Nephron progenitor cell (in vitro differentiated cells): ENCODE measurements around the gene ZNF683.

ENCODE experiments used
- DNase-seq: peaks from one replicate; pipeline ENCODE4 v3.0.0; 2021
- H3K27ac Mint-ChIP-seq: 2 replicates; pipeline ENCODE4 v1.8.0; 2021; ENCODE audit warnings: mild to moderate bottlenecking, moderate library complexity, mixed read lengths
- H3K27me3 Mint-ChIP-seq: 2 replicates; pipeline ENCODE4 v1.8.0; 2021; ENCODE audit warnings: mild to moderate bottlenecking, low read depth, mixed read lengths; ENCODE audit not compliant: poor library complexity
- H3K36me3 Mint-ChIP-seq: 2 replicates; pipeline ENCODE4 v1.8.0; 2021; ENCODE audit warnings: low read depth, mixed read lengths
- H3K4me1 Mint-ChIP-seq: 2 replicates; pipeline ENCODE4 v1.8.0; 2021; ENCODE audit warnings: mixed read lengths
- H3K4me3 Mint-ChIP-seq: 2 replicates; pipeline ENCODE4 v1.8.0; 2021; ENCODE audit warnings: mild to moderate bottlenecking, moderate library complexity, mixed read lengths
- H3K9me3 Mint-ChIP-seq: 2 replicates; pipeline ENCODE4 v1.8.0; 2021; ENCODE audit warnings: mild to moderate bottlenecking, moderate library complexity, mixed read lengths
- CTCF ChIP-seq: fragments of 200-600 bp; sonication (generic); IDR thresholded peaks from 2 replicates; pipeline ENCODE4 v1.5.0; 2021; ENCODE audit warnings: antibody characterized with exemption

Gene ZNF683

DNA sequence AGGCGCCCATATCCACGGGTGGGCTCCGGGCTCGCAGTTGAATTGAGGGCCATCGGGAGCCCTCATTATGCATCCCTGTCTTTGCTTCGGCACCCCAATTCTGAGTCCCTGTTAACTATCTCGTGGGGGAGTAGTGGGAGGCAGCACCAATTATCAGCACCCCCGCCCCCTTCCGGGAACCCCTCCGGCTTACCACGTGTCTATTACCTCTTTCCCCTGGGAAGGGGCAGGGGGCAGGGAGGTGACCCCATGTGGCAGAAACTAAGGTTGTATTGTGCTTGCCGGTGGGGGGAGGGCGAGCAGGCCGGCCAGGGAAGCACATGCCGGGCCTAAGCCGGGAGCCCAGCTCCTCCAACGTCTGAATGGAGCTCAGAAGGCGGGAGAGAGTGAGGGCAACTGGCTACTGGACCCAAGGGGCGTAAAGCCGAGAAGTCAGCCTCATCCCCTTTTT is 39.1 kb upstream of the ZNF683 start:
- H3K27me3 Mint-ChIP-seq = no peaks in the 10 kb centered on the region
- peak overlapping the region; percentile 98 for H3K4me3 Mint-ChIP-seq
- peaks cover 65% of the 10 kb centered on the region for H3K4me1 Mint-ChIP-seq
- H3K9me3 Mint-ChIP-seq = no peaks in the 10 kb centered on the region
- peaks cover 33% of the 10 kb centered on the region for H3K36me3 Mint-ChIP-seq
- no peak for TF ChIP-seq CTCF
- peak overlapping the region; percentile 97 for H3K27ac Mint-ChIP-seq
- peak; percentile 56 for DNase-seq

DNA sequence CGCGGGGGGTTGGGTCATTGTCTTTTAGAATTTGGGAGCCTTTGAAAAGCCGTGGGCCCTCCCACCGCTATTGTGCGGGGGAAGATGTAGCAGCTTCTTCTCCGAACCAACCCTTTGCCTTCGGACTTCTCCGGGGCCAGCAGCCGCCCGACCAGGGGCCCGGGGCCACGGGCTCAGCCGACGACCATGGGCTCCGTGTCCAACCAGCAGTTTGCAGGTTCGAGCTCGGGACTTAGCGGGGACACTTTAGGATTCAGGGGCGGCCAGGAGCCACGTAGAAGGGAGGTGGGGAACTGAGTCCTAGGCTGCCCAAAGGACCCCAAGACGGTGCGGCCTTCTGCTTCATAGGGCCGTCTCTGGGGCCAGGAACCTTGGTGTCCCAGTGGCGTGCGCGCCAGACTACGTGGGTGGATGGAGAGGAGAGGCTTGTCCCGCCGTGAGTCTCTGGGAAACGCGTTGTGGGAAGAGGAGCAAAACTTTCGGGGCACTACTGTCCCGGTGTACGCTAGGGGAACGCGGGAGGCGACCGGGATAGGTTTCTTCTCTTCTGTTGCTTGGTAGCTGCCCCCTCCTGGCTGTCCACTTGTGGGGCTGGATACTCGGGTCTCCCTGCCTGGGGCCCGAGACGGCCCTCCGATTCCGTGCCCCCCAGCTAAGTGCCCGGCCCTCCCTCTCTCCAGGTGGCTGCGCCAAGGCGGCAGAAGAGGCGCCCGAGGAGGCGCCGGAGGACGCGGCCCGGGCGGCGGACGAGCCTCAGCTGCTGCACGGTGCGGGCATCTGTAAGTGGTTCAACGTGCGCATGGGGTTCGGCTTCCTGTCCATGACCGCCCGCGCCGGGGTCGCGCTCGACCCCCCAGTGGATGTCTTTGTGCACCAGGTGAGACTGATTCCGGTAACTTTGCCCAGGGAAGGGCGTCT is 38.4 kb upstream of the ZNF683 start, which contains the start of gene LIN28A:
TSS of gene LIN28A (plus strand) at position 112 of the 918 bp plus-strand sequence. CDS start at position 187, 75 bp downstream.
- peaks cover 33% of the 10 kb centered on the region for H3K36me3 Mint-ChIP-seq
- peaks cover 60% of the 10 kb centered on the region for H3K4me1 Mint-ChIP-seq
- TF ChIP-seq CTCF = no peak
- peak; percentile 53 for DNase-seq
- H3K4me3 Mint-ChIP-seq = peak within 1 kb of the TSS; percentile 98
- peak within 1 kb of the TSS; percentile 97 for H3K27ac Mint-ChIP-seq
- no peaks in the 10 kb centered on the region for H3K27me3 Mint-ChIP-seq
- H3K9me3 Mint-ChIP-seq = no peaks in the 10 kb centered on the region

- TF ChIP-seq CTCF = no peak
- Mint-ChIP-seq H3K4me3 (peak overlapping the region; percentile 98), H3K9me3 (no peaks in the 10 kb centered on the region), H3K4me1 (peaks cover 46% of the 10 kb centered on the region), H3K36me3 (peaks cover 19% of the 10 kb centered on the region), H3K27me3 (peaks cover 1% of the 10 kb centered on the region), H3K27ac (peak overlapping the region; percentile 97)
- peak; percentile 82 for DNase-seq
Observed at GRCh38 chr1:26409191-26409807, 36.7 kb upstream of the ZNF683 start.

DNA sequence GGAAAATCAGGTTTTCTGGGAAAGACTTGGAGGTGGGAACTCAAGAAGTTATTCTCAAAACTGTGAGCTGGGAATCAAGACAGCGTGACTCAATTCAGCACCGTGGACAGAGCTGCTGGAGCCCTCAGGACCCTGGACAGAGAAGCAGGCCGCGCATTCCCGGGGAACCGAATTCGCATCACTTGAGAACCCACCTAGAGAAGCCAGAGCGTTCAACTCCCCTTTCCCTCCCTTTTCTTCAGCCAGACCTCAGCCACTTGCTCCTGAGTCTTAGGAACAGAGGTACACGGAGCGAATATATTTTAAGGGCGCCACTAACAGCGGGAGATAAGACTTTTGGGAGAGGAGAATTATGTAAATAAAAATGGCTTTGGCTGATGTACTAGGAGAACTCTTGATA is 36.1 kb upstream of the ZNF683 start:
- Mint-ChIP-seq H3K4me1 (peaks cover 46% of the 10 kb centered on the region), H3K4me3 (peak overlapping the region; percentile 98), H3K27ac (peak overlapping the region; percentile 92), H3K9me3 (no peaks in the 10 kb centered on the region), H3K36me3 (peaks cover 13% of the 10 kb centered on the region), H3K27me3 (peaks cover 6% of the 10 kb centered on the region)
- DNase-seq = peak; percentile 96
- no peak for TF ChIP-seq CTCF

GRCh38 chr1:26405281-26405915 is 32.8 kb upstream of the ZNF683 start:
- peaks cover 35% of the 10 kb centered on the region for H3K4me1 Mint-ChIP-seq
- H3K4me3 Mint-ChIP-seq = no peak overlapping the region

More at GRCh38 chr1:26405281-26405915, 32.8 kb upstream of the ZNF683 start:
- Mint-ChIP-seq H3K9me3 (no peaks in the 10 kb centered on the region), H3K36me3 (no peaks in the 10 kb centered on the region), H3K27ac (no peak overlapping the region), H3K27me3 (peaks cover 8% of the 10 kb centered on the region)
- no peak for DNase-seq
- TF ChIP-seq CTCF = no peak
